ENCODE measurements around the gene ADAR. TPM values are rescaled to one million over a fixed set of nuclear protein-coding genes. Genes with fewer than 3 reads are reported as not detected.

The ADAR gene
- total RNA-seq, 2 donors from 2014 or later, result 115 to 125 TPM

GRCh38 chr1:154614247-154614646, 6.3 kb upstream of the ADAR start:
- H3K27me3 ChIP-seq, result no peaks in the 10 kb centered on the region
- peaks cover under 1% of the 10 kb centered on the region for H3K4me1 ChIP-seq
- intact Hi-C loops (cut with DNase I), result no loop called here

GRCh38 chr1:154611150-154611862, 3.3 kb upstream of the ADAR start:
- H3K27me3 ChIP-seq, result no peaks in the 10 kb centered on the region
- H3K9ac ChIP-seq (ENCODE audit: low read depth in 2 of 2, low read length in 2 of 2), result no peak overlapping the region
- H3K27ac ChIP-seq, result no peak overlapping the region
- H3K9me3 ChIP-seq, result no peaks in the 10 kb centered on the region
- H3K36me3 ChIP-seq, result no peaks in the 10 kb centered on the region
- peaks cover 5% of the 10 kb centered on the region for H3K4me1 ChIP-seq
- intact Hi-C loops (cut with DNase I), result no loop called here
- no peak for TF ChIP-seq CTCF (IDR thresholded peaks at IDR 0.05)
- DNase-seq, result no peak
- no peak overlapping the region for H3K4me3 ChIP-seq

More at GRCh38 chr1:154614247-154614646, 6.3 kb upstream of the ADAR start:
- H3K4me3 ChIP-seq, result no peak overlapping the region
- H3K27ac ChIP-seq, result no peak overlapping the region
- DNase-seq, result no peak
- no peak for TF ChIP-seq CTCF (IDR thresholded peaks at IDR 0.05)
- no peak overlapping the region for H3K9ac ChIP-seq (ENCODE audit: low read depth in 2 of 2, low read length in 2 of 2)
- H3K9me3 ChIP-seq, result no peaks in the 10 kb centered on the region
- no peaks in the 10 kb centered on the region for H3K36me3 ChIP-seq

DNA sequence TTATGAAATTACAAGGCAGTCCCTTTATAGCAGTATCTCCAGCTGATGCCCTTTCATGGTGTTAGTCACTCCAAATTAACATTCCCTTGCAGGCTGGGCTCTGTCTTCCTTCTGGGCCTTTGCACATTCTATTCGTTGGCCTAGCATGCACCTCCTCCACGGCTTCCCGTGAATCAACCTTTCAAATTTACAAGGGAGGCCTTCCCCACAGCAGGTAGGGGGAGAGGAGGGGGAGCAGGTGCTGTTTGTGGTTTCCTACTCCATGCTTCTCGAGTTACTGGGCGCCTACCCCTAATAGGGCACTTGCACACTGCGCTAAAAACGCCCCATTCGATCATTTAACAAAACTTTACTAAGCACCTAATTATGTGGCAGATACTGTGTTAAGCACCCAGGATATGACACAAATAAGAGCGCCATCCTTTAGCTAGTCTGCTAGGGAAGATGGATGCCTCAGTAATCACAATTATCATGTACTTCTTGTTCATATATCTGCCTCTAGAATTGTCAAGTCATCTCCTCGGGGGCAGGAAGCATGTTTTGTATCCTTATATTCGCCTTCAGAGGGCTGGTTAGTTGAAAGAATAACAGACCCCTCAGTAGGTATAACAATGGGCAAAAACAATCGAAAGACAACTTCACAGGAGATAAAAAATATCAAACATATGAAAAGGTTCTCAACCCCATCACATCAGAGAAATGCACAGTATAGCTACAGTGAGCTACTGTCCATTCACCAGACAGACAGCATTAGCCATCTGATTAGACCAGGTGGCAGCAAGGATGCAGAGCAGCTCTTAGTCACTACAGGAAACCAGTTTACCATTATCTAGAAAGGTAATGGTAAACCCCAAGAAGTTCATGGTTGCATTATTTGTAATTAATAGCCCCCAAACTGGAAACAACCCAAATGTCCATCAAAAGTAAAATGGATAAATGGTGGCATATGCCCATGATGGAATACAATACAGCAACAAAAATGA, 1.7 kb upstream of the ADAR start:
- Histone ChIP-seq H3K9ac (ENCODE audit: low read depth in 2 of 2, low read length in 2 of 2) (peak overlapping the region in 1 of 2 donors; percentile 51), H3K9me3 (no peaks in the 10 kb centered on the region), H3K4me3 (no peak overlapping the region), H3K4me1 (peaks cover 5% of the 10 kb centered on the region), H3K27ac (peak overlapping the region; percentile 92), H3K36me3 (no peaks in the 10 kb centered on the region), H3K27me3 (no peaks in the 10 kb centered on the region)
- DNase-seq, result peak; percentile 24
- intact Hi-C loops (cut with DNase I), result no loop called here
- no peak for TF ChIP-seq CTCF (IDR thresholded peaks at IDR 0.05)

GRCh38 chr1:154608397-154609270, 648 bp upstream of the ADAR start:
- Histone ChIP-seq H3K4me1 (peaks cover 5% of the 10 kb centered on the region), H3K4me3 (peak overlapping the region; percentile 78), H3K9ac (ENCODE audit: low read depth in 2 of 2, low read length in 2 of 2) (peak overlapping the region; percentile 74 to 99), H3K27me3 (no peaks in the 10 kb centered on the region), H3K9me3 (no peaks in the 10 kb centered on the region), H3K27ac (peak overlapping the region; percentile 92), H3K36me3 (no peaks in the 10 kb centered on the region)
- no peak for TF ChIP-seq CTCF (IDR thresholded peaks at IDR 0.05)
- DNase-seq, result peak; percentile 52
- intact Hi-C loops (cut with DNase I), result no loop called here
